Subcutaneous abdominal adipose tissue (tissue), 5 donors: Measurements from ENCODE around the gene RPS28.

Experiments
- H3K27ac ChIP-seq: one replicate; pipeline ENCODE4 v1.7.0; 2013; ENCODE audit warnings: low read depth, mild to moderate bottlenecking, inconsistent platforms, low read length, moderate library complexity
- H3K27me3 ChIP-seq, 5 donors: one replicate each; pipeline ENCODE4 v1.7.0; 2013; ENCODE audit warnings: low read length in 5 of 5, inconsistent platforms in 1 of 5; ENCODE audit not compliant: control insufficient read depth in 5 of 5, insufficient read depth in 4 of 5
- H3K36me3 ChIP-seq, 5 donors: one replicate each; pipeline ENCODE4 v1.7.0; 2013; ENCODE audit warnings: low read length in 5 of 5; ENCODE audit not compliant: control insufficient read depth in 5 of 5, insufficient read depth in 5 of 5
- H3K4me1 ChIP-seq, 5 donors: one replicate each; pipeline ENCODE4 v1.7.0; 2013; ENCODE audit warnings: low read length in 5 of 5, mild to moderate bottlenecking in 3 of 5, moderate library complexity in 1 of 5; ENCODE audit not compliant: control insufficient read depth in 5 of 5, insufficient read depth in 5 of 5
- H3K4me3 ChIP-seq, 5 donors: one replicate each; pipeline ENCODE4 v1.7.0; 2013; ENCODE audit warnings: low read length in 5 of 5, low read depth in 1 of 5
- H3K9ac ChIP-seq, 5 donors: one replicate each; pipeline ENCODE4 v1.7.0; 2013; ENCODE audit warnings: low read length in 5 of 5, mild to moderate bottlenecking in 4 of 5, moderate library complexity in 3 of 5
- H3K9me3 ChIP-seq, 5 donors: one replicate each; pipeline ENCODE4 v1.7.0; 2013; ENCODE audit warnings: low read length in 5 of 5; ENCODE audit not compliant: control insufficient read depth in 5 of 5
- donor health status: healthy.
- donor health status: healthy.
- donor health status: healthy.
- donor health status: healthy.
- donor health status: healthy.

The RPS28 gene

DNA sequence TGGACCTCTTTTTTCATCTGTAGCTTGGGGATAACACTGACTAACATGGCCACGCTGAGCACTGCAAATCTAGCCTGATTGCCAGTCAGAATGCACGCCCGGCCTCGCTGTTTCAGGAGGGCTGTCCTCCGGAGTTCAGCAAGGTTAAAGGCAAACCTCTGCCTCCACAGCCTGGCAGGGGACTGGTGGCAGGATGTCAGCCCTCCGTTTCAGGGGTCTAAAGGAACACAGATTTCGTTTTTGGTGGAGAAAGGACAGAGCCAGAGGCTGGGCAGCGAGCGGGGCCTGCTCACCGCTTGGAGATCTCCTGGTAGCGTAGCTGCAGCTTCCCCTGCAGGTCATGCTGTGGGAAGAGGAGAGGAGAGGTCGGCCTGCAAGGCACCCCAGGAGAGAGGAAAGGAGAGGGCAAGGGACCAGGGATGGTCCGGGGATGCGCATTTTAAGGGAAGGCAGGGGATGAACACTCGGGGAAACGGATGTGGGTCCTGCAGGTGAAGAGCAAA lies 681 bp upstream of the RPS28 start:
- H3K36me3 ChIP-seq: peaks cover 0 to 36% (median 31%) of the 10 kb centered on the region in 5 donors
- H3K27me3 ChIP-seq: no peaks in the 10 kb centered on the region
- peak overlapping the region; percentile 82 to 99 (median 97) for H3K4me3 ChIP-seq
- H3K4me1 ChIP-seq: peaks cover 7 to 51% (median 39%) of the 10 kb centered on the region in 5 donors
- peak overlapping the region; percentile 89 for H3K27ac ChIP-seq
- no peaks in the 10 kb centered on the region for H3K9me3 ChIP-seq
- H3K9ac ChIP-seq: peak overlapping the region; percentile 92 to 99 (median 98)

DNA sequence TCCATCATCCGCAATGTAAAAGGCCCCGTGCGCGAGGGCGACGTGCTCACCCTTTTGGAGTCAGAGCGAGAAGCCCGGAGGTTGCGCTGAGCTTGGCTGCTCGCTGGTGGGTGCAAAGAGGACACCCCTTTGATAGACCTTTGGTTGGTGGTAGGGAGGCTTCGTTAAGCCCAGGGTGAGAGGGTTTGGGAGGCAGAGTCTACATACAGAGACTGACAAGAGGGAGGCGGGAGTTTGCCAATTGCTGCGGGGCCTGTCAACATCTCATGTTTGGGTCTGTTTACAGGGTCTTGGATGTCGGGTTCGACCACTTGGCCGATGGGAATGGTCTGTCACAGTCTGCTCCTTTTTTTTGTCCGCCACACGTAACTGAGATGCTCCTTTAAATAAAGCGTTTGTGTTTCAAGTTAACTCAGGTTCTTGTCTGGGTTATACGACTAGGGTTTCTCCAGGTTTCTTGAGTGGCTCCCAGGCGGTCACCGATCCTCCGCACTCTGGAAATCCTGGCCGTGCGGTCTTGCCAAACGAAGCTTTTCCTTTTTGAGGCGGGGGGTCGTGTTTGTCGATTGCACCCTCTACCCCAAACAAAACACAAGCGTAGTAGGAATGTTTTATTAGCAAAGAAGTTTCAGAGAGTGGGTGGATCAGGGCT lies 816 bp downstream of the RPS28 start:
- H3K36me3 ChIP-seq: peaks cover 0 to 34% (median 27%) of the 10 kb centered on the region in 5 donors
- H3K27me3 ChIP-seq: no peaks in the 10 kb centered on the region
- peaks cover 0 to 5% (median 3%) of the 10 kb centered on the region in 5 donors for H3K9me3 ChIP-seq
- H3K9ac ChIP-seq: peak overlapping the region; percentile 68 to 99 (median 92)
- H3K27ac ChIP-seq: peak overlapping the region; percentile 89
- H3K4me1 ChIP-seq: peaks cover 7 to 43% (median 39%) of the 10 kb centered on the region in 5 donors
- peak overlapping the region; percentile 82 to 99 (median 95) for H3K4me3 ChIP-seq

DNA sequence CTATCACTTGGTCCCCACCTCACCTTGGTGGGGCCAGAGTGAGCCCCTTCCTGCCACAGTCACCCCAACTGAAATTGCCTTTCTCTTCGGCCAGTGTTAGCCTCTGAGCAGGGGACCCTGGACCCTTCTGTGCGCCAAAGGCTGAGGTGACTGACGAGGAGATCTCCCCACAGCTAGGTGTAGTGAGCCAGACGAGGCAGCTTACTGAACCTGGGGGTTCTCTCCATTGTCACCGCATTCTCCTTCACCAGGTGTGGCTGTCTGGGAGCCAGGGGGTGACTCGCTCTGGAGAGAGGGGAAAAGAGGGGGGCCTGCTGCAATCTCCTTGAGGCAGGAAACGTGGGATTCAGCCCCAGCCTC lies 1.3 kb downstream of the RPS28 start:
- Histone ChIP-seq H3K27me3 (no peaks in the 10 kb centered on the region), H3K4me1 (peaks cover 7 to 43% (median 39%) of the 10 kb centered on the region in 5 donors), H3K4me3 (peak overlapping the region; percentile 82 to 99 (median 95)), H3K9ac (peak overlapping the region; percentile 68 to 99 (median 92)), H3K9me3 (peaks cover 0 to 5% (median 3%) of the 10 kb centered on the region in 5 donors), H3K27ac (peak overlapping the region; percentile 89), H3K36me3 (peaks cover 0 to 35% (median 29%) of the 10 kb centered on the region in 5 donors)

GRCh38 chr19:8323781-8324185 lies 2.5 kb downstream of the RPS28 start:
- peaks cover 7 to 43% (median 39%) of the 10 kb centered on the region in 5 donors for H3K4me1 ChIP-seq
- H3K9ac ChIP-seq: peak overlapping the region in 1 of 5 donors; percentile 35
- no peak overlapping the region for H3K4me3 ChIP-seq
- peaks cover 0 to 5% (median 3%) of the 10 kb centered on the region in 5 donors for H3K9me3 ChIP-seq
- H3K27me3 ChIP-seq: no peaks in the 10 kb centered on the region
- H3K27ac ChIP-seq: no peak overlapping the region
- peaks cover 0 to 39% (median 33%) of the 10 kb centered on the region in 5 donors for H3K36me3 ChIP-seq

DNA sequence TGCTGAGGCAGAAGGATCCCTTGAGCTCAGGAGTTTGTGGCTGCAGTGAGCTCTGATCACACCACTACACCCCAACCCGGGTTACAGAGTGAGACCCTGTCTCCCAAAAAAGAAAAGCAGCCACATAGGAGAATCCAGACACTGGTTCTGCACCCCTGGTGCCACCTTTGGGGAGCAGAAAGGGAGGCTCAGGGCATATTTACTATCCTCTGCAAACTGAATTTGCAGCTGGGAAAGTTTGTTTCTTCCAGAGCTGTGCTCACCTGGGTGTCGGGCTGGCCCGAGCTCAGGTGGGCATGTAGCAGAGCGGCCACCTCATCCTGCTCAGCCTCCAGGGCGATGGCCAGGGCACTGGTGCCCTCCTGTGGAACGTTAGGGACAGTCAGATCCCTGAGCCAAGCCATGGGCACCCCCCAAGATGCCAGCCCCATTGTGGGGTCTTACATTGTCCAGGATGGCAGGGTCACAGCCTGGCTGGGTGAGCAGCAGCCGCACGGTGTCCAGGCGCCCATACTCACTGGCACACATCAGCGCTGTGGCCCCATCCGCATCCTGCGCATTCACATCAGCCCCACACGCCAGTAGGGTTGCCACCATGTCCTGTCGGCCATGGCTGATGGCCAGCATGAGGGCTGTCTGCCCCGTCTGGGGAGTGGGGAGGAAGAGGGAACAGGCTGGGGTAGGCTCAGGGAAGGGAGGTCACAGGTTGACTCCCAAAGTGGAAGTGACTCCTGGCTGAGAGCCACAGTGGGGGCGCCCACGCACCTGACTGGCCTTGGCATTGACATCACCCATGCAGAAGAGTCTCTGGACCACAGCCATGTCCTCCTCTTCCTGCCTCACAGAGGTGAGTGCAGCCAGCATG lies 3.1 kb downstream of the RPS28 start:
- H3K27ac ChIP-seq: no peak overlapping the region
- peak overlapping the region in 1 of 5 donors; percentile 35 for H3K9ac ChIP-seq
- H3K4me3 ChIP-seq: no peak overlapping the region
- no peaks in the 10 kb centered on the region for H3K27me3 ChIP-seq
- H3K36me3 ChIP-seq: peaks cover 0 to 39% (median 34%) of the 10 kb centered on the region in 5 donors
- H3K9me3 ChIP-seq: peaks cover 0 to 5% (median 3%) of the 10 kb centered on the region in 5 donors
- peaks cover 7 to 43% (median 39%) of the 10 kb centered on the region in 5 donors for H3K4me1 ChIP-seq

DNA sequence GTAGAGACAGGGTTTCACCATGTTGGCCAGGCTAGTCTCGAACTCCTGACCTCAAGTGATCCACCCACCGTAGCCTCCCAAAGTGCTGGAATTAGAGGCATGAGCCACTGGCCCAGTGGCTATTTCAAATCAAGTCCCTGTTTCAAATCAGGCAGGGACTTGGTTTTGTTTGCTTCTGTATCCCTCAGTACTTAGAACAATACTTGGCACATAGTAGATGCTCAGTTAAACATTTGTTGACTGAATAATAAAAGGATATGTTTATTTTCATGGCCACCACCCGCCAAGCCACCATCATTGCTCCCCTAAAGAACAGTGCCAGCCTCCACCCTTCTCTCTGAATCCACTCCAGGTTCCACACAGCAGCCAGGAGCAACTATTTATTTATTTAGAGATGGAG lies 4.2 kb downstream of the RPS28 start:
- no peak overlapping the region for H3K27ac ChIP-seq
- peaks cover 0 to 48% (median 41%) of the 10 kb centered on the region in 5 donors for H3K36me3 ChIP-seq
- H3K4me3 ChIP-seq: no peak overlapping the region
- H3K9ac ChIP-seq: no peak overlapping the region
- peaks cover 0 to 5% (median 3%) of the 10 kb centered on the region in 5 donors for H3K9me3 ChIP-seq
- H3K4me1 ChIP-seq: peaks cover 4 to 37% (median 30%) of the 10 kb centered on the region in 5 donors
- no peaks in the 10 kb centered on the region for H3K27me3 ChIP-seq

GRCh38 chr19:8329996-8330395 lies 8.7 kb downstream of the RPS28 start:
- H3K27me3 ChIP-seq: peaks cover 5 to 17% (median 11%) of the 10 kb centered on the region in 5 donors
- no peak overlapping the region for H3K9ac ChIP-seq
- H3K27ac ChIP-seq: no peak overlapping the region
- H3K9me3 ChIP-seq: peaks cover 0 to 5% (median 3%) of the 10 kb centered on the region in 5 donors
- H3K36me3 ChIP-seq: peaks cover 0 to 39% (median 26%) of the 10 kb centered on the region in 5 donors
- H3K4me1 ChIP-seq: peaks cover 0 to 22% (median 18%) of the 10 kb centered on the region in 5 donors
- no peak overlapping the region for H3K4me3 ChIP-seq

DNA sequence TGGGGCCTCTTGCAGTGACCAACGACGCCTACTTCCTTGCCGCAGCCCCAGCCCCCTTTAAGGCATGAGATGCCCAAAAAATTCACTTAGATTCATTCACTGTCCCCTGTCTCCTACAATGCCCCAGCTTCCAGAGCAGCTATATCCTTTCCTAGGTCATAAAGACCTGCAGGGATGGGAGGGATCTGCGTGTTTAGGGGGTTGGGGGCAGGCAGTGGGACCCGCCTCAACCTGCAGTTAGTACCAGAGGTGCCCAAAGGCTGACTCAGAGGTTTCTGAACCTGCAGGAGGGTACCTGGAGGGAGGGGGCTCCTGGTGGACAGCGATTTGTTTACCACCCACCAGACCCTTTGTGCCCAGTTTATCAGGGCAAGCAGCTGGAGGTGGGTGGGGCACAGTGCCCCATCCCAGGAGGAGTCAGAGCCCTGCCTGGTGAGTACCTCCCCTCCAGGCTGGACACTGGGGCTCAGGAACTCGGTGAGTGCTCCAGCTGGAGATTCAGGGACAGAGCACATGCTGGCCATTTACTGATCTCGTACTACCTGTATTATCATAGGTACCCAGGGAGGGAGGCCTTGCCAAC lies 10.1 kb downstream of the RPS28 start:
- peaks cover 8 to 17% (median 11%) of the 10 kb centered on the region in 5 donors for H3K27me3 ChIP-seq
- H3K27ac ChIP-seq: no peak overlapping the region
- H3K4me3 ChIP-seq: no peak overlapping the region
- H3K9me3 ChIP-seq: peaks cover 0 to 5% (median 3%) of the 10 kb centered on the region in 5 donors
- no peak overlapping the region for H3K9ac ChIP-seq
- H3K4me1 ChIP-seq: peaks cover 0 to 32% (median 23%) of the 10 kb centered on the region in 5 donors
- peaks cover 0 to 39% (median 26%) of the 10 kb centered on the region in 5 donors for H3K36me3 ChIP-seq

- H3K27ac ChIP-seq: no peak overlapping the region
- H3K4me3 ChIP-seq: no peak overlapping the region
- peaks cover 0 to 43% (median 28%) of the 10 kb centered on the region in 5 donors for H3K4me1 ChIP-seq
- peaks cover 0 to 30% (median 16%) of the 10 kb centered on the region in 5 donors for H3K36me3 ChIP-seq
- no peak overlapping the region for H3K9ac ChIP-seq
- peaks cover 8 to 17% (median 11%) of the 10 kb centered on the region in 5 donors for H3K27me3 ChIP-seq
- H3K9me3 ChIP-seq: no peaks in the 10 kb centered on the region
These were observed 11.9 kb downstream of the RPS28 start for GRCh38 chr19:8332976-8333766.
